DOHH2 (cell line): Measurements from ENCODE around the gene DNAI7.

Source experiments
- H3F3A ChIP-seq: fragments of 200-600 bp; sonication (generic), shearing (Covaris generic); 2 replicates; pipeline ENCODE4 v1.6.0; 2016; ENCODE audit warnings: antibody characterized with exemption, mild to moderate bottlenecking; ENCODE audit not compliant: control insufficient read depth, insufficient read depth
- H3K27ac ChIP-seq: fragments of 200-600 bp; sonication (generic); 2 replicates; pipeline ENCODE4 v1.5.1; 2014; ENCODE audit warnings: low read depth, mild to moderate bottlenecking, low read length, moderate library complexity
- H3K27me3 ChIP-seq: fragments of 200-600 bp; sonication (generic); 2 replicates; pipeline ENCODE4 v1.6.1; 2014; ENCODE audit warnings: mild to moderate bottlenecking, low read length, mixed read lengths; ENCODE audit not compliant: control insufficient read depth
- H3K36me3 ChIP-seq: fragments of 200-600 bp; sonication (generic); 2 replicates; pipeline ENCODE4 v1.6.1; 2014; ENCODE audit warnings: mild to moderate bottlenecking, low read length, moderate library complexity, mixed read lengths; ENCODE audit not compliant: control insufficient read depth
- H3K4me1 ChIP-seq: fragments of 200-600 bp; sonication (generic); 2 replicates; pipeline ENCODE4 v1.6.1; 2014; ENCODE audit warnings: mild to moderate bottlenecking, low read length, mixed read lengths; ENCODE audit not compliant: control insufficient read depth
- H3K4me2 ChIP-seq: fragments of 200-600 bp; sonication (generic); 2 replicates; pipeline ENCODE4 v1.6.0; 2014; ENCODE audit warnings: mild to moderate bottlenecking, low read length, moderate library complexity
- H3K4me3 ChIP-seq: fragments of 200-600 bp; sonication (generic); 2 replicates; pipeline ENCODE4 v1.5.1; 2014; ENCODE audit warnings: mild to moderate bottlenecking, low read length, mixed read lengths
- H3K79me2 ChIP-seq: fragments of 200-600 bp; sonication (generic); 2 replicates; pipeline ENCODE4 v1.6.1; 2014; ENCODE audit warnings: mild to moderate bottlenecking, low read length, mixed read lengths; ENCODE audit not compliant: control insufficient read depth
- H3K9me2 ChIP-seq: fragments of 200-600 bp; sonication (generic); replicated peaks from 2 replicates; pipeline ENCODE4 v1.6.1; 2014; ENCODE audit warnings: mild to moderate bottlenecking, low read length, mixed read lengths; ENCODE audit not compliant: control insufficient read depth
- H3K9me3 ChIP-seq: fragments of 200-600 bp; sonication (generic); 2 replicates; pipeline ENCODE4 v1.6.1; 2014; ENCODE audit warnings: antibody characterized with exemption, low read length, mixed read lengths; ENCODE audit not compliant: control insufficient read depth, insufficient read depth
- H4K20me1 ChIP-seq: fragments of 200-600 bp; sonication (generic); 2 replicates; pipeline ENCODE4 v1.6.0; 2014; ENCODE audit warnings: low read depth, mild to moderate bottlenecking, antibody characterized with exemption, low read length, moderate library complexity; ENCODE audit not compliant: control insufficient read depth, insufficient read depth
- CTCF ChIP-seq: fragments of 200-600 bp; sonication (generic); IDR thresholded peaks from one replicate; pipeline ENCODE4 v1.5.1; 2014; ENCODE audit warnings: antibody characterized with exemption, mild to moderate bottlenecking, low read depth, low read length; ENCODE audit not compliant: poor library complexity, severe bottlenecking
- EZH2phosphoT487 ChIP-seq: fragments of 200-600 bp; sonication (generic); IDR thresholded peaks from 2 replicates; pipeline ENCODE4 v1.6.1; 2017; ENCODE audit warnings: borderline replicate concordance, mild to moderate bottlenecking, antibody characterized with exemption, low read length, moderate library complexity, mixed read lengths

The DNAI7 gene

GRCh38 chr12:25152055-25152454 is 42.9 kb downstream of the DNAI7 start:
- H3F3A ChIP-seq = 0 out of 2 replicates have a peak, but pooled peaks cover 4% of the 10 kb centered on the region
- no peak overlapping the region for H3K27ac ChIP-seq

GRCh38 chr12:25151476-25151875 is 43.5 kb downstream of the DNAI7 start:
- Histone ChIP-seq H3F3A (0 out of 2 replicates have a peak, but pooled peaks cover 4% of the 10 kb centered on the region), H3K4me2 (peak overlapping the region; percentile 12)
- TF ChIP-seq CTCF (no peak), EZH2phosphoT487 (no peak)

More at GRCh38 chr12:25152055-25152454, 42.9 kb downstream of the DNAI7 start:
- Histone ChIP-seq H3K9me2 (no peaks in the 10 kb centered on the region), H3K4me1 (peaks cover 47% of the 10 kb centered on the region), H3K79me2 (no peaks in the 10 kb centered on the region), H3K36me3 (no peaks in the 10 kb centered on the region), H3K4me3 (no peak overlapping the region), H3K4me2 (peak overlapping the region; percentile 12; the same call in 1 of the 2 replicates), H3K27me3 (no peaks in the 10 kb centered on the region), H4K20me1 (no peaks in the 10 kb centered on the region), H3K9me3 (no peaks in the 10 kb centered on the region)
- TF ChIP-seq EZH2phosphoT487 = no peak
- no peak for TF ChIP-seq CTCF

GRCh38 chr12:25146686-25147085 is 48.3 kb downstream of the DNAI7 start:
- Histone ChIP-seq H3K79me2 (no peaks in the 10 kb centered on the region), H3K9me3 (no peaks in the 10 kb centered on the region), H4K20me1 (no peaks in the 10 kb centered on the region), H3K4me1 (peaks cover 4% of the 10 kb centered on the region), H3F3A (0 out of 2 replicates have a peak, but pooled peaks cover 4% of the 10 kb centered on the region), H3K36me3 (no peaks in the 10 kb centered on the region), H3K9me2 (no peaks in the 10 kb centered on the region), H3K4me3 (no peak overlapping the region), H3K4me2 (no peak overlapping the region), H3K27me3 (no peaks in the 10 kb centered on the region), H3K27ac (no peak overlapping the region)
- no peak for TF ChIP-seq EZH2phosphoT487
- TF ChIP-seq CTCF = no peak

More at GRCh38 chr12:25151476-25151875, 43.5 kb downstream of the DNAI7 start:
- Histone ChIP-seq H3K27ac (no peak overlapping the region), H3K27me3 (no peaks in the 10 kb centered on the region), H3K9me2 (no peaks in the 10 kb centered on the region), H3K79me2 (no peaks in the 10 kb centered on the region), H3K9me3 (no peaks in the 10 kb centered on the region), H3K36me3 (no peaks in the 10 kb centered on the region), H4K20me1 (no peaks in the 10 kb centered on the region), H3K4me1 (peaks cover 42% of the 10 kb centered on the region), H3K4me3 (no peak overlapping the region)
